ENCODE data around the gene TRIM46.
"Not testable (repeated sequence)": the region's sequence is repeated elsewhere in the genome, so short reads cannot be mapped to it uniquely, and the experiment has no call there.

Gene TRIM46

DNA sequence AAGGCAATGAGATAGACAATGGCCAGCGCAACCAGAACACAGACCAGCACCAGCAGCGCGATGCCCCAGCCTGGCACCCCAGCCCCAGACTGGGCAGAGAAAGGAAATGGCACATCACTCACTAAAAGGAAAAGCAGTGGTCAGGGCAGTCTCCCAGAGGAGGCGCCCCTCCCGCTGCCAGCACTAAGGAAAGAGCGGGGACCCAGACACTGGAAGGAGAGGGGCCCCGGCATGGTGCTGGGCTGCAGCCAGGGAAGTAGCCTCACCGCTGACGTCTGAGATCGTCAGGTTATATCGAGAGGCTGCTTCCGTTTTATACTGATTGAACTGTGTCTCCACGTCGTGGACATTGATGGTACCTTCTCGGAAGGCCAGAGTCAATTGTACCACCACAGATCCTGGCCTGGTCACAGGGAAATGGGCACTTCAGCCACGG, 13.8 kb downstream of the TRIM46 start:
- DNase-seq: no peak

DNA sequence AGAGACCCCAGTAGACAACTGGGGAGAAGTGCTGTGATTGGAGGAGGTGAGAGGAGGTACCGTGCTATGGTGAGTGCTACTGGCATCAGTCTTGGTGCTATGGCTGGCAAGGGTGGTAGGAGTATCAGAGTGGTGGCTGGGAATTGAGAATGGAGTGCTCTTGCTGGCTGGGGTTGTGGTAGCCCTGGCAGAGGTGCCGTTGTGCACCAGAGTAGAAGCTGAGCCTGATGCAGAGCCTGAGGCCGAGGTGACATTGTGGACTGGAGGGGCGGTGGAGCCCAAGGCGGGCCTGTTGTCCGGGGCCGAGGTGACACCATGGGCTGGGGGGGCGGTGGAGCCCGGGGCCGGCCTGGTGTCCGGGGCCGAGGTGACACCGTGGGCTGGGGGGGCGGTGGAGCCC, 14.6 kb downstream of the TRIM46 start:
- no peak for DNase-seq

DNA sequence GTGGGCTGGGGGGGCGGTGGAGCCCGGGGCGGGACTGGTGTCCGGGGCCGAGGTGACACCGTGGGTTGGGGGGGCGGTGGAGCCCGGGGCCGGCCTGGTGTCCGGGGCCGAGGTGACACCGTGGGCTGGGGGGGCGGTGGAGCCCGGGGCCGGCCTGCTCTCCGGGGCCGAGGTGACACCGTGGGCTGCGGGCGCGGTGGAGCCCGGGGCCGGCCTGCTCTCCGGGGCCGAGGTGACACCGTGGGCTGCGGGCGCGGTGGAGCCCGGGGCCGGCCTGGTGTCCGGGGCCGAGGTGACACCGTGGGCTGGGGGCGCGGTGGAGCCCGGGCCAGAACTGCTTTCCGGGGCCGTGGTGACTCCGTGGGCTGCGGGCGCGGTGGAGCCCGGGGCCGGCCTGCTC, 16.3 kb downstream of the TRIM46 start:
- not testable (repeated sequence) for DNase-seq

DNA sequence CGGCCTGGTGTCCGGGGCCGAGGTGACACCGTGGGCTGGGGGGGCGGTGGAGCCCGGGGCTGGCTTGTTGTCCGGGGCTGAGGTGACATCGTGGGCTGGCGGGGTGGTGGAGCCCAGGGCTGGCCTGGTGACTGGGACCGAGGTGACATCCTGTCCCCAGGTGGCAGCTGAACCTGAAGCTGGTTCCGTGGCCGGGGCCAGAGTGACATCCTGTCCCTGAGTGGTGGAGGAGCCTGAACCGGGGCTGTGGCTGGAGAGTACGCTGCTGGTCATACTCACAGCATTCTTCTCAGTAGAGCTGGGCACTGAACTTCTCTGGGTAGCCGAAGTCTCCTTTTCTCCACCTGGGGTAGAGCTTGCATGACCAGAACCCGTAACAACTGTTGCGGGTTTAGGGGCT, 18.3 kb downstream of the TRIM46 start:
- DNase-seq: no peak

DNA sequence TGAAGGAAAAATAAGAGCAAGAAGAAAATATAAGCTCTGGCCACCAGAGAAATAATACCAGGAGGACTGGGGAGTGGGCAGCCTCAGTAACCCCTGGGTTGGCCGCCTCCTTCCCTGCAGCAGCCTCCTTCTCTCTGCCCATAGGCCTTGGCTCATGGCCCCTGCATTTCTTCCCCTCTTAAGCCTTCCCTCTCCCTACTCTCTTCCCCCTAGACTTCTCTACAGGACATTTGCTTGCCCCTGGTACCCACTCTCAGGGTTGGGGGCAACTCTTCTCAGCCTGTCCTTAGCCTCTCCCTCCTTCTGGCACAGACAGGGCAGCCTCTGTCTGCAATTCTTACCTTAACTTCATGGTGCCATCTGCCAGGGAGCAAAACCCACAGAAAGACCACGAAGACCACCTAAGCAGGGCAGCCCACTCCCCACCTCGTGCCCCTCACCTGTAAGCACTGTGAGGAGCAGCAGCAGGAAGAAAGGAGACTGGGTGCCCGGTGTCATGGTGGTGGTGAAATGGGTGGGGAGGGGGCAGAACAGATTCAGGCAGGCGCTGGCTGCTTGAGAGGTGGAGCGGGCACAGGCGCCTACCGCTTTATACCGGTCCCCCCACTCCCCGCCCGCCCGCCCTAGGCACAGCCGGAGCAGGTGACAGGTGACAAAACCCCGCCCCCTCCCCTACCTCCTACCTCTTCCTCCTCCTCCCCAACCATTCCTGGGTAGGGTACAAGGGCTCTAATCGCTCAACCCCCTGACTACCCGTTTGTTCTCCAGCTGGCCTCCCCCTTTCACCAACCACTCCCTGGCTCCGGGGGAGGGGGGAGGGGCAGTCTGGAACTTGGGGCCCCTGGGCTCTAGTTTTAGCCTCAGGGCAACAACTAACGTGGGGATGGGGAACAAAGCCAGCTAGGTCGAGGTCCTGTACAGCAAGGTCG, 19.0 kb downstream of the TRIM46 start:
- peak; percentile 93 for DNase-seq

DNA sequence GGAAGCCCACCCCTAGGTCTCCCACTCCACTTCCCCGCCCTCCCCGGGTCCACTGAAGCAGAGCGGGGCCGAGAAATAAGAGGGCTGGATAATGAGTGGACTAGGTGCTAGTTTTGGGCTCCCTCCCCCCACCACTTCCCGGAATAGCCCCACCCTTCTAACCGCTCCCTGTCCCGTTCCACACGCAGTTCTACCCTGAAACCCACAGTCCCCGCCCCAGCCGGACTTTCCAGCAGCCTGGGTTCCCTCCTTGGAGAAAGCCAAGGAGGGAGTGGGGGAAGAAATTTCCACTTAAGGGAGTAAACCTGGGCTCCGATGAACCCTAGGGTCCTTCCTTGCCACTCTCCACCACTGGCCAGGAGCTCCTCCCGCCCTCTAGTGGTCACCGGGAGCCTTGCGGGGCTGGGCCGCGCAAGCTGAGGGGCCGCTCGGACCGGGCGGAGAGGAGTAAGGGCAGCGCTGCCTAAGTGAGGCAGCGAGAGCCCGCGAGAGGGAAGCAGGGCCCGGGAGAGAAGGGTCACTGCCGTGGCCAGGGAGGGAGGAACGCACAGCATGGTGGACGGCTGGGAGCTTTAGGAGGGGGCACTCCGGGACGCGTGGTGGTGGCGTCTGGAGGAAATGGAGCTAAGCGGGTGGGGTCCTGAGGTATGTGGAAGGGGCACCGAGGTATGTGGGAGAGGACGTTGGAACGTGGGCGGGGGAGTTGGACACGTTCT, 19.8 kb downstream of the TRIM46 start:
- DNase-seq: peak; percentile 95

DNA sequence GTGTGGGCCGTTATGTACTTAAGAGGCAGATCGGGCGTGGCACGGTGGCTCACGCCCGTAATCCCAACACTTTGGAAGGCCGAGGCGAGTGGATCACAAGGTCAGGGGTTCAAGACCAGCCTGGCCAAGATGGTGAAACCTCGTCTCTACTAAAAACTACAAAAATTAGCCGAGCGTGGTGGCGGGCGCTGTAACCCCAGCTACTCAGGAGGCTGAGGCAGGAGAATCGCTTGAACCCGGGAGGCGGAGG, 20.3 kb downstream of the TRIM46 start:
- not testable (repeated sequence) for DNase-seq

DNA sequence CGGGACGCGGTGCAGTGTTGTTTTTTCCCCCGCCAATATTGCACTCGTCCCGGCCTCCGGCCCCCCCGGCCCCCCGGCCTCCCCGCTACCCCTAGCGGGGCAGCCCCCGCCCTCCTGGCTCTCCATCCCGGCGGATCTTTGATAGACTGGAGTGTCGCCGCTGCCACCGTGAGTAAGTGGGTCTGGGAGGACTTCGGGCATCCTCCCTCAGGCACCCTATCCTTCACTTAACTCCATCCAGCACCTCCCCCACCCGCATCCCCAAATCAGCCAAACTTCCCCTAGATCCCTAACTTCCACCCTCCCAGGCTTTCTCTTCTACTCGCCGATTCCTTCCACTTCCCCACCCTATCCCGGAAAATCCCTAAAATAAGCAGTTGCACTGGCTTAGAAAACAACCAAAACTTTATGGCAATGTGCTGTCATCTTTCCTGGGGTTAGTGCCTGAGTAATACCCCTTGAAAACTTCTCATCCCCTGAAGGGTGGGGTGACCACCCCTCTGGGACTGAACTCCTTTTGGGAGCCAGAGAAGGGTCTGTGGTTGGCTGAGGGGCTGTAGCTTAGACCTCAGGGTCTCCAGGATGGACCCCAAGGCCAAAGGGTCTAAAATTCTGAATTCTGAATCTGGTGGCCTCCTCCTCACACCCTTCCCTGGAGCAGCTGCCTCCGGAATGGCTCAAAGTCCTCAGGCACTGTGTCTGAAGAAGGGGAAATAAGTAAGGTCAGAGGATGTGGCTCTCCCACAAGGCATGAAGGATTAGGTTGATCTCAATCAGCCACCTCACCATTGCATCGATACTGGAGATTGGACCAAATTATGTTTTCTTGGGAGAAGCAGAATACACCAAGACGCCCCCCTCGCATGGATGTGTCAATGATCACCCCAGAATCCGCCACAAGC, 21.8 kb downstream of the TRIM46 start:
- DNase-seq: no peak

DNA sequence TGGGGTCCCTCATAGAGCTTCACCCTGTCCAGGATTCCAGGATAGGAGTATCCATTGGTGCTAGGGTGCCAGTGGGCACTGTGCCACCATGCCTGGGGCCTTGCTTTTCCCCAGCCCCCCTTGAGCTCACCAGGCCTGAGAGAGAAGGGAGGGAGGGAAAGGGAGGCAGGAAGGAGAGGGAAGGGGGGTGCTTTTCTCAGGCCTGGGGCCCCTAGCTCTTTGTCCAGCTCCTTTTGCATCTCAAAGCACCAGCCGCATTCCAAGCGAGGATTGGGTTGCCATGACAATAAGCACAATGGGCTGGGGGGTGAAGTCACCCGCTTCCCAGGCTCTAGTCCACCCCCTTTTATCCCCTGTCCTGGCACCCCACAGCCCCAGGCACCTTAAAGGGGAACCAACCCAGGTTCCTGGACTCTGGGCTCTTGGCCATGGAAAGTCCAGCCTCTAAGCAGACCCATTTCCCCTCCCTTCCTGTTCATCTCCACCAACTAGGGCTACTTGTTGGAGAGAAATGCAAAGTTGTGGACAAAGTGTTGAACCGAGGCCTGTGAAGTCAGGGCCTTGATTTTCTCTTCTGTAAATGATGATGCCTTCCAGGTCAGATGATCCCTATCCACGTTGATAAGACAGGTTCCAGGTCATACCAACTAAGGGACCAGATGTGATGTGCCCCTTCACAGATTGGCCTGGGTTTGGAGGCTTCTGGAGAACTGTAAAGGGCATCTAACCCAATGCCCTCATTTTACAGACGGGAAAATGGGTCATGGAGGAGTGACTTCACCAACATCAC, 22.6 kb downstream of the TRIM46 start:
- no peak for DNase-seq

DNA sequence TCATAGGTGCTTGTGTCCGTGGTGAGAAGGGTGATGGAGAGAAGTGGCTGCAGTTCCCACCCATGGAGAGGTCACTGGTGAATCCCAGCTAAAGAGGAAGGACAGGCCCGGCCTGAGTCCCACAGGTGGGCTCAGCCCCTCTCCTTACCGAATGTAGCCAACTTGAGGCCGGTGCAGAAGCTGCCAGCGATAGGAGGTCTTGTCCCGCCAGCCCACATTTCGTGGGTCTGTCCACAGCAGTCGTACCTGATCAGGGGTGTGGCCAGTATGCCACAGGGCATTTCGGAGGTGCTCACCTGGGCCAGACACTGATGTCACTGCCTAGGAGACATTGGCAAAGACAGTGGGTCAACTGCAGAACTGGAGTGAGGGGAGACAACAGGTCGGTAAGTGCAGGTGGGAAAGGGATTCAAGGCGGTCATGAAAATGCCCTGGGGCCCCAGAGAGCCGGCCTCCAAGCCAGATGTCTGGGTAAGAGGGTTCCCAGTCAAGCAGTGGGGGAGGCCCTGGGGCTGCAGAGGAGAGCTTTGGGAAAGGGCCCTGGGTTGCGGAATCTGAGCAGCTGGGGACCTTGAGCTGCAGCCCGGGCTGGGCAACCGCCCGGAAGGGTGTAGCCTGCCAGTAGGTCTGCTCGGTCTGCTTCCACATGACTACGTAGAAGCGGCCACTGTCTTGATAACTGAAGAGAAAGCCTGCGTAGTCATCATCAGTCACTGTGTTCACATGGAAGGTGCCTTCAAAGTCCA, 23.4 kb downstream of the TRIM46 start:
- no peak for DNase-seq

DNA sequence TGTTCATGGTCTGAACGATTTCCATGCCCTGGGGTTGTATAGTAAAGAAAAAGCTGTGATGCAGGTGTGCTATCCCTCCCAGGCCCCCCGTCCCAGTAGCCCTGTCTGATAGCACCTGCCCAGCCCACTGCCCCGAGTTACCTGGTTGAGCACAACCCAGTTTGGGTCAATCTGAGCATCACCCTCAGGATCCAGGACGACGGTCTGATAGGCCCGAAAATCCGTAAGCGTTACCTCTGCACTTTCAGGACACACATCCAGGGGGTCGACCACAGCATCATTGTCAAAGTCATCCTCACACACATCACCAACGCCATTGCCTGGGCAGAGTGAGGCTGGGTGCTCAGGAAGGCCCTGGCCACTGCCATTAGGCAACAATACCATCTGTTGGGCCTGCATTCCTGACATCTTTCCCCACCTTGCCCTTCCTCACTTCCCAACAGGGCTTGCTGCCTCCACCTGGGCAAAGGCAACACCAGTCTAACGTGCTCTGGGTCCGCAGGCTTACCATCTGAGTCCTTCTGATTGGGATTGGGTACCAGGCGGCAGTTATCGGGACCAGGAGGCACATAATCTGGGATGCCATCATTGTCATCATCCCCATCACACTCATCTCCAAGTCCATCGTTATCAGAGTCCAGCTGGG, 24.4 kb downstream of the TRIM46 start:
- no peak for DNase-seq

DNA sequence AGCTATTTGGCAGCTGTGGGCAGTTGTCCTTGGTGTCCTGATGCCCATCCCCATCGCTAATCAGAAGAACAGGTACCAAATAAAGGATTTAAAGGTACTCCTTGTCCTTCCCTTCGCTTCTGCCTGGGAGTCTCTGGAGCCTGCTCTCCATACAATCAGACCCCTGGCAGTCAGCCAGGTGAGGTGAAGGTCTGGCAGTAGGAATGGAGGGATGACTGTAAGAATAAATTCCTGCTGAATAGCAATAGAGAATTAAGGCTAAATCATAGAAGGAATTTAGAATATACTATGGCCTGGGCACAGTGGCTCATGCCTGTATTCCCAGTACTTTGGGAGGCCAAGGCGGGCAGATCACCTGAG, 24.9 kb downstream of the TRIM46 start:
- no peak for DNase-seq

DNA sequence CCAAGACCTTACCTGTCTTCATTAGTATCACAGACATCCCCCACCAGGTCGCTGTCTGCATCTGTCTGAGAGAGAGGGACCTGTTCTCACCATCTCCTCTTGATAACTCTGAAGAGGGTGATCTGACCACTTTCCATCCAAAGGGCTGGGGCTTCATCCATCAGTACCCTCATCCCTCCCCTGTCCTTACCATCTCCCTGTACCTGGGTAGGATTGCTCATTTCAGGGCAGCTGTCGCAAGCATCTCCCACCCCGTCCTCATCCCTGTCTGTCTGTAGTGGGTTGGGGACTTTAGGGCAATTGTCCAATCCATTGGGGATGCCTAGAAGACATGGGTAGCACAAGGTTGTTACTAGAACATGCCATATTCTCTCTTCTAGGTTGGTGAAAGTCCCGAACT, 26.1 kb downstream of the TRIM46 start:
- no peak for DNase-seq

DNA sequence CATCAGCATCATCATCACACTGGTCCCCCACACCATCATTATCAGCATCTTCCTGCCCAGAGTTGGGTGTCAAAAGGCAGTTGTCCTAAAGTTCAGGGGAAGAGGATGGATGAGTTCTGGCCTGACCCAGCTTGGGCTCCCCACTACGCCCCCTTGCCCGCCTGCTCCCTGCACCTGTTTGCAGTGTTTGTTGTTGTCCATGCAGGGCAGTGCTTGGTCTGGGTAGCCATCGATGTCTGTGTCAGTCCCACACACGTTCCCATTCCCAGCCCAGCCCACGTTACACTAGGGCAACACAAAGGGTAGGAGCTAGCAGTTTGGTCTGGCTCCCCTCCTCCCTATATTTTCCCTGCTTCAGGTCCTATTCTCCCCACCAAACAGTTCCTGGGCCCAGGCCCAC, 27.3 kb downstream of the TRIM46 start:
- DNase-seq: no peak

DNA sequence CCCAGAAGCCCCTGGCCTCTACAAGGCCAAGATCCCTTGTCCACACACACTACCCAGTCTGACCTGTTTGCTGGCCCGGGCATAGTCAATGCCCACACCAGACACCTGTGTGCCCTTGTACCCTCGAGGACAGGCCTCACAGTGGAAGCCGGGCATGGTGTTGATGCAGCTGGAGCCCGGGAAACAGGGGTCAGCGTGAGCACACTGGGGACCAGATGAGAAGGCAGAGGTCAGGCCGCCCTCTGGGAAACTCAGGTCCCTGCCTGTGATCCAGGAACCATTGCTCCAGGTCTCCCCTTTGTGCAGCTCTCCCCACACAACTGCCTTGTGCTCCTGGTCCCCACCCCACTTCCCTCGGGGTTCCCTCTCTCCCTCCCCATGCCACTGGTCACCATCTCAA, 28.5 kb downstream of the TRIM46 start:
- no peak for DNase-seq

DNA sequence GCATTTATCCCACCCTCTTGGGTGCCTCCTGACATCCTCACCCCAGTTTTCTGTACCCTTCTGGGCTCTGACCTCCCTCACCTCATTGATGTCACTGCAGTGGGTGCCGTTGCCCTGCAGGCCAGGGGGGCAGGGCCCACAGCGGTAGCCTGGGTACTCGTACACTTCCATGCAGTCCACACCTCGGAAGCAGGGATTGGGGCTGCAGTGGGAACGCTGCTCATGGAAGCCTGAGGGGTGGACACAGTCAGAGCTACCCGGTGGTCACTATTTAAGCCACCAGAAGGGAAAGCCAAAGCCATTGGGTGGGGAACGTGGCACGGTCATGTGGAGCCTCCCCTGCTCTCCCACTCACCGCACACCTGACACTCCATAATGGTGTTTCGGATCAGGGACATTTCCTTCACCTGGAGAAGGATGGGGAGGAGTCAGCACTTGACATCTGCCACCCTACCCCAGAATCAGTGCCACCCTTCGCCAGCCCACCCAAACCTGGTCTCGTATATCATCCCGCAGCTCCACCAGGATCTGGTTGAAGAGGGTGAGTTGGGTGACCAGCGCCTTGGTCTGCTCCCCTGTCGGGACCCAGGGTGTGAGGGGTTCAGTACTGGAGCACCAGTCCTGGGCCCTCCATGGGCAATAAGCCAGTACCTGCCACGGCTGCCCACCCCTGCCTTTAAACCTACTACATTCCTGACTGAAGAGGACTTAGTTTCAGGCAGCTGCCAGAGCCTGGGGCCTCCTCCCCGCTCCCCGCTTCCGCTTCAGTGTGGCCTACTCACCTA, 29.3 kb downstream of the TRIM46 start:
- DNase-seq: no peak

DNA sequence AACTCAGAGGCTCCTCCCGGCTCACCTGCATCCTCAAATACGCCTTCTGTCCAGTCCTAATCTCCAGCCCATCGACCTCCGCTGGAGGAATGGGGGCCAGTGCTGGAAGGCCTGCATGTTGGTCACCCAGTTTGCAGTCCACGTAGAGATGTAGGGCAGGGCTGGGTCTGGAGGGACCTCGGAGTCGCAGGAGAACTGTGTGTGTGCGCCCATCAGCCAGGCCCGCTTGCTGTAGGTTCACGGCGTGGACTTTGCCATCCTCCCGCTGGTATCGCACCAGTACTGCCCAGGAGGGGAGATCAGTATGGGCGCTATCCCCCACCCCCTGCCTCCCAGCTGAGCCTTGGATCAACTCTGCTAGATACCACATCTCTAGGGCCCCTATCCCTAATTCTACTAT, 31.4 kb downstream of the TRIM46 start:
- DNase-seq: no peak

DNA sequence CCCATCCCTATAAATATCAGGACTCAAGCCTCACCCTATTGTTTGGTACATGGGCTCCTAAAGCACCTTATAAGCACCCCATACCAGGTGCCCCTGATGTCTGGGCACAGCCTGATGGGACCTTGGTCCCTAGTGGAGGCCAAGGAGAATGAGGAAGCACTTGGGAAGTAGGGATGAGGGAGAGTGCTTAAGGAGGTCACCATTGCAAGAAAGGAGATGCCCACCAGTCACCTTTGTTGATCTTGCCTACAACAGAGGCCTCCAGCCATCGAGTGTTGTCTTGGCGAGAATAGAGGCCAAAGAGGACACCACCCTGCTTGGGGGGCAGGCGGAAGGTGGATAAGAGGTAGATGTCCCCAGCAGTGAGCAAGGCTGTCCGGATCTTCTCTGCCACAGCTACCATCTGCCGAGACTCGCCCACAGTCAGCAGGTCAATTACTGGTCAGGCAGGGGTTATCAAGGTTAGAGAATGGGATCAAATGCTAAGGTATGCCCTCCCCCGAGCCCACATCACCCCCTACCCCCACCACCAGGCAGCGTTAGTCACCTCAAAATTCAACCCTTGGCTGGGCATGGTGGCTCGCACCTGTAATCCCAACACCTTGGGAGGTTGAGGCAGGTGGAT, 32.4 kb downstream of the TRIM46 start:
- DNase-seq: no peak

DNA sequence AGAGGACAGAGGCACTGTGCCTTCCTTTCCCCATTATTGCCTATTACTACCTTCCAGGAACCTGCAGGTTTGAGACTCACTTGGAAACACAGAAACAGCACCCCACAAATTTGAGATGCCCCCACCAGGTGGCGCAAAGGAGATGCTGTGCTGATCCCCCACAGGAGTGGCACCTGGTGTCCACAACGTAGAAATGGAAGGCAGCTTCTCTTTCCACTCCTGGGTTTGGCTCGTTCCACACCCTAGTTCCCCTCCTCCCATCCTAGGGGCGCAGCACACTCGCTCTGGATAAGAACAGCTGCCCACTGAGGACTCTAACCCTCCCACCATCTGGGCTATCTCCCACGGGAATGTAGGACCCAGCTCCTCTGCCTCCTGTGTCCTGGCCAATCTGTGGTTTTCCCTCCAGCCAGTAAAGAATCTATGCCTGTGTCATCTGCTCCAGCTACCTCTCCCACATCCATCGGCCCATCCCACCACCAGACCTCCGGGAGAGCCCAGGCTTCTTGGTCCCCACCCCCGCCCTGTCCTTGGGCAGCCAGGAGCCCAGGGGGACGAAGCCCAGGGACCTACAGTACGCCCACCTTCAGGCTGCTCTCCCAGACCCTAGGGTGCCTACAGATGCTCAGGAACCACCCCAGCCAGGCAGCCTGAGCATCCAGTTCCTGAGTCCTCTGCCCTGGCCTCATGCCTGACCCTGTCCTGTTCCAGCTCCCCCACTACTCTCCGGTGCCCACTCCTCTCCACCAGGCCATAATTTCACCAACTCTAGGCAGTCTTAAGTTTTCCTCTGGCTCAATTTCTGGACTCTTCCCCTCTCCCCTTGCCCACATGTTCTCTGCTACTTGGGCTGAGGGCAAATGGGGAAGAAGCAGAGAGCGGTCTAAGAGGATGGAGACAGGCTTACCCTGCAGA, 33.5 kb downstream of the TRIM46 start:
- peak; percentile 90 for DNase-seq

Measured in NCI-H526 treated with DMSO at 0.1 percent for 48 hours (cell line).